Mucosa of descending colon (tissue), 3 donors: ENCODE data around the gene RIPOR3. TPM values are rescaled to one million over a fixed set of nuclear protein-coding genes. Genes with fewer than 3 reads are reported as not detected.
"Not testable (repeated sequence)": the region's sequence is repeated elsewhere in the genome, so short reads cannot be mapped to it uniquely, and the experiment has no call there.

Experiments used
- ATAC-seq: fragments of 200-7000 bp; cut with Tn5 transposase; one replicate; pipeline ENCODE4 v1.9.1; 2020; ENCODE audit warnings: mild to moderate bottlenecking, moderate library complexity
- DNase-seq, 3 donors: peaks; one replicate each; pipeline ENCODE4 v3.0.0-alpha.2; 2020
- H3K36me3 ChIP-seq: fragments of 200-600 bp; one replicate; pipeline ENCODE4 v1.8.0; 2021; ENCODE audit warnings: low read depth, mild to moderate bottlenecking
- H3K4me1 ChIP-seq: fragments of 200-600 bp; one replicate; pipeline ENCODE4 v1.8.0; 2021; ENCODE audit warnings: low read depth, mild to moderate bottlenecking
- H3K4me3 ChIP-seq: fragments of 200-600 bp; one replicate; pipeline ENCODE4 v1.8.0; 2021; ENCODE audit warnings: mild to moderate bottlenecking
- H3K9me3 ChIP-seq: fragments of 200-600 bp; one replicate; pipeline ENCODE4 v1.8.0; 2021; ENCODE audit warnings: mild to moderate bottlenecking
- CTCF ChIP-seq: fragments of 200-600 bp; IDR thresholded peaks from one replicate; pipeline ENCODE4 v1.8.0; 2022; ENCODE audit warnings: antibody characterized with exemption, mild to moderate bottlenecking
- intact Hi-C, 2 donors: fragments of 100-400 bp; cut with DNase I in 1 of 2; cut with micrococcal nuclease in 1 of 2; formaldehyde crosslinking; loops; one replicate each; pipeline versions ENCODE4 v1.11.0 to v1.11.1; 2022; cut with DNase I, micrococcal nuclease
- total RNA-seq, 3 donors: library from RNA; stranded (reverse); fragmentation: NEBNext Ultra II Directional in 2 of 3; extraction: Animal tissue kit (Norgen Biotek cat#: 25700) in 2 of 3; gene quantifications; one replicate each; pipeline versions ENCODE4 v1.2.1 to v1.2.4, GENCODE V29; 2021 to 2023
- donor health status: DM: no; HTN: no; CAD: no; lungs with moderate emphysema.
- donor health status: DM: no; HTN: no; CAD: no.
- donor health status: DM: no; HTN: yes; CAD: no.

Gene RIPOR3
- total RNA-seq, 3 donors from 2014 or later: 2.2 to 13.4 (median 5.8) TPM

- no peaks in the 10 kb centered on the region for H3K36me3 ChIP-seq
- H3K4me1 ChIP-seq: peaks cover 6% of the 10 kb centered on the region
- no peaks in the 10 kb centered on the region for H3K9me3 ChIP-seq
- DNase-seq (peak; percentile 80 to 89 (median 82)), ATAC-seq (peak; percentile 98)
- intact Hi-C loops: no loop called here
- TF ChIP-seq CTCF: no peak
- H3K4me3 ChIP-seq: no peak overlapping the region
Observed at GRCh38 chr20:50645253-50646068, 45.9 kb downstream of the RIPOR3 start.

DNA sequence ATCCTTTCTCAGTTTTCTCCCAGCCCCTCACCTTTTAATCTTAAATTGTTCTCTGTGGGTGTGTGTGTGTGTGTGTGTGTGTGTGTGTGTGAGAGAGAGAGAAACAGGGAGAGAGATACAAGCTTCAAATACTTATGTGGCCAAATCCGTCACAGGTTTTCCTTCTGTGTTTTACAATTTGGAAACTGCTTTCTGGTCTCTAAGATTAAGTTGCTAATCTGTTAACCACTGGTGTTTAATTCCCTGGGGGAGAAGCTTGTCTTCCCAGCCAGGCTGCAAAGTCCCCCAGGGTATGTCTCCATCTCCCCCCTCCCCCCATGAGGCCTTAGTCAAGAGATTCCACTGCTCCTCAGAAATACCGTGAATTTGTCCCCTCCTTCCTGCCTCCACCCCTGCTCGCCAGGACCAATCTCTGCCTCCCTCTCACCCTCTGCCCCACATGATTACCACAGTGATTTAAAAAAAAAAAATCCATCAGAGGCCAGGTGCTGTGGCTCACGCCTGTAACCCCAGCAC lies 49.0 kb downstream of the RIPOR3 start:
- no peak for ATAC-seq
- intact Hi-C loops: no loop called here
- Histone ChIP-seq H3K4me3 (no peak overlapping the region), H3K36me3 (no peaks in the 10 kb centered on the region), H3K9me3 (no peaks in the 10 kb centered on the region), H3K4me1 (peaks cover 6% of the 10 kb centered on the region)
- no peak for DNase-seq
- TF ChIP-seq CTCF: no peak

DNA sequence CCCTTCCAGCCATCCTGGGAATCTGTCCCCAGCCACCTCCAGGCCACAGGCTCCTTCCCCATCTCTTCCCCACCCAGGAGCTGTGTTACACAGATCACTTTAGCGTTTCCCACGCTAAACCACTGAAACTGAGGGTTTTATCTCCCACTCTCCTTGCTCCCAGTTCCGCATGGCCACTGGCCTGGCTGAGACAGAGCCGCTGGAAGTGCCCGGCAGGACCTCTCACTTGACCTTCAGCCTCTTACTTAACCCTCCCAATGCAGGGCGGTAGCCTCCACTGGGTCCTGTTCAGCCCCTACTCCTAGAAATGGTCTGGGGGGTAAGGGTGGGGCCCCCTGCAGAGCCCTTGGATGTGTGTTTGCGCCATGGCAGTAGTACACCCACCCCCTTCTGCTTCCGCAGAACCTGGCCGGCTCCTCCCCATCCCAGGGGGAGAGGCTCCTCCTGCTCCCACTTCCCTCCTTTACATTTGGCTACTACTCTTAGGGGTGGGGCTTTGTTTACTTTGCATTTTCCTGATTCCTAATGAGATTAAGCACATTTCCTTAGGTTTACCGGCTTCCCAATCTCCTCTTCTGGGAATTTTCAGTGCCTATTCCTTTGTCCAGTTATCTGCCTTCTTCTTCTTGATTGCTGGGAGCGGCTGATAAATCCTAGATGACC lies 49.6 kb downstream of the RIPOR3 start:
- ATAC-seq, H3K9me3 ChIP-seq, H3K4me3 ChIP-seq, H3K36me3 ChIP-seq, intact Hi-C loops, DNase-seq, H3K4me1 ChIP-seq: not testable (repeated sequence)

DNA sequence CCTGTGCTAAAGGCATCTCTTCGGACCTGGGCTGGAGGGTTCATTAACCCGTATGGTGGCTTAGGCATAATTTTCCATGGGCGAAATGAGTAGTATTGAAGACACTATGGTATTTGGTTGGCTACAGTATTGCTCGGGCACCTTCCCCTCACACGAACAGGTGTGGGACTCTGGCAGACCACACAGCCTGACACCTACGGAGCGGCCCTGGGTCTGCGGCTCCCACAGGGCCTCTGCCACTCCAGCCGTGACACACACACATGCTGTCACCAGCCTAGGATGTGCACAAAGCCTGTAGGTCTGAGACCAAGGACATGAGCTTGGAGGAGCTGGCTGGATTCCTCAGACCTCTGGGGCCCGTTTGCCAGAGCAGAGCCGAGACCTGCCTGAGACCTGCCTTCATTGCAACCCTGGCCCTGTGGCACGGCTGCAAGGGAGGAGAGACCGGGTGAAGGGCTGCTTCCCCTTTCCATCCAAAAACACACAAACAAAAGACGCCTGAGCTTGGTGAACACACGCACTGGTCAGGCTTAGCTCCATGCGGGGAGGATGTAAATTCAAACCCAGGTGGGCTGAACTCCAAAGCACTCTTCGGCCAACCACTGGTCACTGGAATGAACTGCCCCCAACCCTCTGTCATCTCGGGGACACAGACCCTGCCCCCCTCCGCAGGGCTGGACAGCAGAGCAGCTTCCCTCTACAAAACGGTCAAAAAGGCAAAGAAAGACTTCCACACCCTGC lies 51.2 kb downstream of the RIPOR3 start:
- H3K9me3 ChIP-seq, DNase-seq, H3K36me3 ChIP-seq, ATAC-seq, intact Hi-C loops, H3K4me1 ChIP-seq, H3K4me3 ChIP-seq: not testable (repeated sequence)

DNA sequence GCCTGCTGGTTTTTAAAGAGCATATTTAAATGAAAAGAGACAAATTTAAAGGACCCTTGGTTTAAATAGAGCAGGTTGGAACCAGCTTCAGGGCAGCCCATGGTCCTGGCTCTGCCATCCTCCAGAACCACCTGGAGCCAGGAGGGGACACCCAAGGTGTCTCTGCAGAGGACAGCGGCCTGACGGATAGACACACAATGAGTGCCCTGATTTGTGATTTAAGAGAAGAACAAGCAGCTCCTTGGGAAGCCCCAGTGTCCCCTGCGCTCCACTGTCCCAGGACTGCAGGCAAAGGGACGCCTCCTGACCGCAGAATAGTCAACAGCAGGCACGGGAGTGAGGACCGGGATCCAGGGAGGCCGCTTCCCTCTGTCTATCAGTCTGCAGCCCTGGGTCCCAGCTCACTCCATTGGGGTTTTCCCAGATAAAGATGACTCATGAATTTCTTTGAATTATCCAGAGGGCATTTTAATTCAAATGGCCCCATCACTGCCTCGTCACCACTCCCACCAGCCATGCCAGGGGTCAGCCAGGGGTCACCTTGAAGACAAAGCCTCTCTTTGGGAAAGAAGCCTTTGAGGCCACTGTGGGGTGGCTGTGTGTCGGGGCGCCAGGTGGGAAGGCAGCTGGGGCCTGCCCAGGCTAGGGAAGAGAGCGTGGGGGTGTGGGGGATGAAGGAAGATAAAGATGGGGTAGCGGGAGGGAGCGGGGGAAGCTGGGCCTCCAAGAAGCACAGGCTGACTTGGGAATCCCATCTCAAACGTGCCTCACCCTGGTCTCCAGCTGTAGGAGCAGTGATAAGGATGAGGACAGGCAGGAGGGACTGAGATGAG lies 53.1 kb downstream of the RIPOR3 start:
- H3K9me3 ChIP-seq, ATAC-seq, H3K36me3 ChIP-seq, intact Hi-C loops, DNase-seq, H3K4me3 ChIP-seq, H3K4me1 ChIP-seq: not testable (repeated sequence)

DNA sequence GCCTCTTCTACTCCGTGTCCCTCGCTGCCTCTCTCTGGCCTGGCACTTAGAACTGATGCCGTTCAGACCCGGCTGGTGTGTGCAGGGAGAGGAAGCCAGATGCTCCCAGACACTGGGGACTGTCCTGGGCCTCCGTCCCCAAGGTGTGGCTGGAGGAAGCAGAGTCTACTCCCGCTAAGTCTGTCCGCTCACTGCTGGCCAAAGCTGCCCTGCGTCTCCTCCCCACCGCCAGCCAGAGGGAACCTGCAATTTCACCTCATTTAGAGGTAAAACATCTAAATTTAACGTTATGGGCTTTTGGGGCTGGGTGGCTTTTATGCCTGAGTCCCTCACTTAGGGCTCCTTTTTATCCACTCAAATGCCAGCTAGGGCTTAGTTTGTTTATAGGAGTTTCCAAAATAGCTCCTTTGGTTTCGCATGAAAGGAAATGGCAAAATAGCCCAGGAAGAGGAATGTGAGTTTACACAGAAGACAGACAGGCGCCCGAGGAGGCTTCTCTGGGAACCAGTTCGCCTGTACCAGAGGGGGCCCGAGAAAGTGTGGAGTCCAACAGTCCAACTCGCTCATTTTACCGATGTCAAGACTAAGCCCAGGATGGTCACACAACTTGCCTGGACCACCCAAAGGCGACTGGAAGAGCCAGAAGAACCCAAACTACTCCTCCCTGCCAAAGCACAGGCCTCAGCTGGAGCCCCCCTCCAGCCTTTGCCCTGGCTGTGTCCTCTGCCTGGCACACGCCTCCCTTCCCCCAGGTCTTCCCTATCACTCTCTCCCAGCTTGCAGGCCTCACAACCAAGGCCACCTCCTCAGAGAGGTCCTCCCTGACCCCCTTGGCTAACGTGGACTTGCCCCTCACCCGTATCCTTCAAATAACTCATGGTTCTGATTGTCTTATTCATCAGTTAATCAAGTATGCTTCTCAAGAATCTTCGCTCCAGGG lies 54.5 kb downstream of the RIPOR3 start:
- no peak for TF ChIP-seq CTCF
- DNase-seq (no peak), ATAC-seq (peak; percentile 20)
- Histone ChIP-seq H3K4me1 (no peaks in the 10 kb centered on the region), H3K36me3 (no peaks in the 10 kb centered on the region), H3K4me3 (no peak overlapping the region), H3K9me3 (no peaks in the 10 kb centered on the region)
- intact Hi-C loops: no loop called here
